K562 (cell line): ENCODE results near the gene TIMM50. TPM values are rescaled to one million over a fixed set of nuclear protein-coding genes. Genes with fewer than 3 reads are reported as not detected.
A peak's percentile ranks its signal among the peaks of the same experiment; 100 is the strongest.

ENCODE experiments used
- ARHGAP35 ChIP-seq: fragments of 450-650 bp; IDR thresholded peaks from 2 replicates; pipeline ENCODE4 v1.6.1; 2018; ENCODE audit not compliant: partially characterized antibody
- CBFA2T2 ChIP-seq: fragments of 450-650 bp; conservative IDR thresholded peaks from 2 replicates; pipeline ENCODE4 v1.6.1; 2017; ENCODE audit warnings: mild to moderate bottlenecking
- CBFA2T3 ChIP-seq: fragments of 450-650 bp; IDR thresholded peaks from 2 replicates; pipeline ENCODE4 v1.6.1; 2017
- L3MBTL2 ChIP-seq: fragments of 450-650 bp; IDR thresholded peaks from 2 replicates; pipeline ENCODE4 v1.6.1; 2016; ENCODE audit warnings: mild to moderate bottlenecking, moderate library complexity
- LARP7 ChIP-seq: fragments of 450-650 bp; IDR thresholded peaks from 2 replicates; pipeline ENCODE4 v1.6.1; 2016
- MCM7 ChIP-seq, 2 experiments: fragments of 450-650 bp; IDR thresholded peaks; 2 replicates each; pipeline ENCODE4 v1.6.1; 2016 to 2018
- NR1H2 ChIP-seq: sonication (generic); formaldehyde crosslinking; IDR thresholded peaks from 2 replicates; pipeline ENCODE4 v1.4.0; 2020; ENCODE audit warnings: mild to moderate bottlenecking, missing genetic modification reagents
- PCBP1 ChIP-seq: fragments of 200-400 bp; formaldehyde crosslinking; IDR thresholded peaks from 2 replicates; pipeline ENCODE4 v1.6.1; 2018; ENCODE audit warnings: mild to moderate bottlenecking, low read depth, low read length; ENCODE audit not compliant: poor library complexity, severe bottlenecking
- SMC3 ChIP-seq: conservative IDR thresholded peaks from 2 replicates; pipeline ENCODE4 v1.6.1; 2011; ENCODE audit warnings: low read depth, low read length, improper control_type of control experiment; ENCODE audit not compliant: insufficient read depth
- ZC3H4 ChIP-seq: sonication (generic); formaldehyde crosslinking; IDR thresholded peaks from 2 replicates; pipeline ENCODE4 v1.9.0; 2021; ENCODE audit warnings: missing genetic modification reagents, borderline replicate concordance
- ZKSCAN8 ChIP-seq: fragments of 200-800 bp; sonication (Bioruptor generic); IDR thresholded peaks from 2 replicates; pipeline ENCODE4 v1.6.1; 2016; ENCODE audit warnings: missing genetic modification characterization, missing compliant biosample characterization
- ZNF143 ChIP-seq: sonication (generic); formaldehyde crosslinking; IDR thresholded peaks from 2 replicates; pipeline ENCODE4 v1.9.0; 2022; ENCODE audit warnings: mild to moderate bottlenecking, missing genetic modification reagents
- ZNF282 ChIP-seq: sonication (generic); formaldehyde crosslinking; IDR thresholded peaks from 2 replicates; pipeline ENCODE4 v1.8.1; 2023; ENCODE audit warnings: missing genetic modification reagents
- polyA plus RNA-seq, 8 experiments: library from polyadenylated mRNA; depleted of rRNA in 4 of 8; stranded (reverse) in 5 of 8; unstranded in 3 of 8; fragments of >200 nt; fragmentation: Nextera tagmentation in 2 of 8; fragmentation: Illumina TruSeq in 1 of 8; extraction: Ambion mirVana in 2 of 8; extraction: Trizol in 1 of 8; gene quantifications; 2 replicates each; pipeline versions ENCODE4 v1.2.1 to v1.2.3, GENCODE V29; 2011 to 2014; ENCODE audit warnings: inconsistent platforms in 1 of 8, missing spikeins in 1 of 8
- total RNA-seq, 7 experiments: library from RNA; depleted of rRNA in 6 of 7; stranded (reverse); fragments of >200 nt in 6 of 7; fragmentation: Illumina TruSeq in 2 of 7; extraction: Trizol in 2 of 7; gene quantifications; 2 replicates each; pipeline versions ENCODE4 v1.2.1 to v1.2.3, GENCODE V29; 2011 to 2021; ENCODE audit warnings: low replicate concordance in 1 of 7
- TF ChIP-seq, protein P1 (sequence below): fragments of 150-350 bp; IDR thresholded peaks from 2 replicates; pipeline ENCODE4 v1.6.1; 2014; ENCODE audit warnings: low read depth, mild to moderate bottlenecking, low read length, borderline replicate concordance
- TF ChIP-seq, protein P2 (sequence below): fragments of 450-650 bp; formaldehyde crosslinking; IDR thresholded peaks from 2 replicates; pipeline ENCODE4 v1.4.0; 2022; ENCODE audit warnings: mild to moderate bottlenecking, moderate library complexity
- TF ChIP-seq, protein P3 (sequence below), 3 experiments: fragments of 200-800 bp in 1 of 3; fragments of 250-450 bp in 1 of 3; fragments of 450-650 bp in 1 of 3; sonication (Bioruptor Pico) in 1 of 3; sonication (Bioruptor generic) in 1 of 3; formaldehyde crosslinking in 1 of 3; IDR thresholded peaks; 2 replicates each; pipeline versions ENCODE4 v1.6.1 to v1.8.0; 2016 to 2022; ENCODE audit warnings: mild to moderate bottlenecking in 2 of 3, missing genetic modification characterization in 2 of 3, missing compliant biosample characterization in 1 of 3, moderate library complexity in 1 of 3
- TF ChIP-seq, protein P4 (sequence below): IDR thresholded peaks from 2 replicates; pipeline ENCODE4 v1.6.1; 2012; ENCODE audit warnings: low read depth, low read length, improper control_type of control experiment, borderline replicate concordance
- TF ChIP-seq, protein P5 (sequence below), 3 experiments: fragments of 200-800 bp in 1 of 3; sonication (Bioruptor generic) in 1 of 3; sonication (generic) in 1 of 3; formaldehyde crosslinking in 1 of 3; IDR thresholded peaks; 2 replicates each; pipeline versions ENCODE4 v1.6.1 to v1.8.0; 2016 to 2022; ENCODE audit warnings: mild to moderate bottlenecking in 2 of 3, missing compliant biosample characterization in 2 of 3, missing genetic modification characterization in 2 of 3, missing genetic modification reagents in 1 of 3

The TIMM50 gene
- total and polyA plus RNA-seq, 9 of the 15 experiments (the other 6 are each of a cell fraction or from before 2014, with no cell fraction given): 28.3 to 221 (median 170) TPM

DNA sequence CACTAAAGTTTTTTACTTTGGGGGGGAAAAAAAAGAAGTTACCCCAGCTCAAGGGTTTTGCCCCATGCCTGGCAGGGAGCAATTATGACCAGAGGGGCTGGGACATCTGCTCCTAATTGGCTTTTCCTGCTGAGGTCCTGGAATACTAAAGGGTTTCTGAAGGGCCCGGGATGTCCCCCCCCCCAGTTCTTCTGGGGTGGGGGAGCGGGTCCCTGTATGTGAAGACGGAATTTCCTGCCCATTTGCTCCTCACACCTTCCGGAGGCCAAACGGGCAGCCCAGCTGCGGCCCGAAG lies 17.0 kb downstream of the TIMM50 start (continued):
- no peak for TF ChIP-seq MCM7 (IDR thresholded peaks at IDR 0.05)
- TF ChIP-seq, protein P1, sequence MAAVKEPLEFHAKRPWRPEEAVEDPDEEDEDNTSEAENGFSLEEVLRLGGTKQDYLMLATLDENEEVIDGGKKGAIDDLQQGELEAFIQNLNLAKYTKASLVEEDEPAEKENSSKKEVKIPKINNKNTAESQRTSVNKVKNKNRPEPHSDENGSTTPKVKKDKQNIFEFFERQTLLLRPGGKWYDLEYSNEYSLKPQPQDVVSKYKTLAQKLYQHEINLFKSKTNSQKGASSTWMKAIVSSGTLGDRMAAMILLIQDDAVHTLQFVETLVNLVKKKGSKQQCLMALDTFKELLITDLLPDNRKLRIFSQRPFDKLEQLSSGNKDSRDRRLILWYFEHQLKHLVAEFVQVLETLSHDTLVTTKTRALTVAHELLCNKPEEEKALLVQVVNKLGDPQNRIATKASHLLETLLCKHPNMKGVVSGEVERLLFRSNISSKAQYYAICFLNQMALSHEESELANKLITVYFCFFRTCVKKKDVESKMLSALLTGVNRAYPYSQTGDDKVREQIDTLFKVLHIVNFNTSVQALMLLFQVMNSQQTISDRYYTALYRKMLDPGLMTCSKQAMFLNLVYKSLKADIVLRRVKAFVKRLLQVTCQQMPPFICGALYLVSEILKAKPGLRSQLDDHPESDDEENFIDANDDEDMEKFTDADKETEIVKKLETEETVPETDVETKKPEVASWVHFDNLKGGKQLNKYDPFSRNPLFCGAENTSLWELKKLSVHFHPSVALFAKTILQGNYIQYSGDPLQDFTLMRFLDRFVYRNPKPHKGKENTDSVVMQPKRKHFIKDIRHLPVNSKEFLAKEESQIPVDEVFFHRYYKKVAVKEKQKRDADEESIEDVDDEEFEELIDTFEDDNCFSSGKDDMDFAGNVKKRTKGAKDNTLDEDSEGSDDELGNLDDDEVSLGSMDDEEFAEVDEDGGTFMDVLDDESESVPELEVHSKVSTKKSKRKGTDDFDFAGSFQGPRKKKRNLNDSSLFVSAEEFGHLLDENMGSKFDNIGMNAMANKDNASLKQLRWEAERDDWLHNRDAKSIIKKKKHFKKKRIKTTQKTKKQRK: no peak
- TF ChIP-seq, protein P2, sequence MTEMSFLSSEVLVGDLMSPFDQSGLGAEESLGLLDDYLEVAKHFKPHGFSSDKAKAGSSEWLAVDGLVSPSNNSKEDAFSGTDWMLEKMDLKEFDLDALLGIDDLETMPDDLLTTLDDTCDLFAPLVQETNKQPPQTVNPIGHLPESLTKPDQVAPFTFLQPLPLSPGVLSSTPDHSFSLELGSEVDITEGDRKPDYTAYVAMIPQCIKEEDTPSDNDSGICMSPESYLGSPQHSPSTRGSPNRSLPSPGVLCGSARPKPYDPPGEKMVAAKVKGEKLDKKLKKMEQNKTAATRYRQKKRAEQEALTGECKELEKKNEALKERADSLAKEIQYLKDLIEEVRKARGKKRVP (CRISPR knock-in tag): no peak
- TF ChIP-seq NR1H2: no peak
- 0 out of 2 replicates have a peak, but pooled peaks have one; percentile 20 for TF ChIP-seq CBFA2T2
- no peak for TF ChIP-seq ZC3H4 (CRISPR knock-in tag)
- TF ChIP-seq L3MBTL2: peak; percentile 76; the same call in 1 of the 2 replicates
- TF ChIP-seq ZKSCAN8 (CRISPR knock-in tag): 0 out of 2 replicates have a peak, but pooled peaks have one; percentile 43
- TF ChIP-seq PCBP1: peak; percentile 57
- TF ChIP-seq, protein P3, sequence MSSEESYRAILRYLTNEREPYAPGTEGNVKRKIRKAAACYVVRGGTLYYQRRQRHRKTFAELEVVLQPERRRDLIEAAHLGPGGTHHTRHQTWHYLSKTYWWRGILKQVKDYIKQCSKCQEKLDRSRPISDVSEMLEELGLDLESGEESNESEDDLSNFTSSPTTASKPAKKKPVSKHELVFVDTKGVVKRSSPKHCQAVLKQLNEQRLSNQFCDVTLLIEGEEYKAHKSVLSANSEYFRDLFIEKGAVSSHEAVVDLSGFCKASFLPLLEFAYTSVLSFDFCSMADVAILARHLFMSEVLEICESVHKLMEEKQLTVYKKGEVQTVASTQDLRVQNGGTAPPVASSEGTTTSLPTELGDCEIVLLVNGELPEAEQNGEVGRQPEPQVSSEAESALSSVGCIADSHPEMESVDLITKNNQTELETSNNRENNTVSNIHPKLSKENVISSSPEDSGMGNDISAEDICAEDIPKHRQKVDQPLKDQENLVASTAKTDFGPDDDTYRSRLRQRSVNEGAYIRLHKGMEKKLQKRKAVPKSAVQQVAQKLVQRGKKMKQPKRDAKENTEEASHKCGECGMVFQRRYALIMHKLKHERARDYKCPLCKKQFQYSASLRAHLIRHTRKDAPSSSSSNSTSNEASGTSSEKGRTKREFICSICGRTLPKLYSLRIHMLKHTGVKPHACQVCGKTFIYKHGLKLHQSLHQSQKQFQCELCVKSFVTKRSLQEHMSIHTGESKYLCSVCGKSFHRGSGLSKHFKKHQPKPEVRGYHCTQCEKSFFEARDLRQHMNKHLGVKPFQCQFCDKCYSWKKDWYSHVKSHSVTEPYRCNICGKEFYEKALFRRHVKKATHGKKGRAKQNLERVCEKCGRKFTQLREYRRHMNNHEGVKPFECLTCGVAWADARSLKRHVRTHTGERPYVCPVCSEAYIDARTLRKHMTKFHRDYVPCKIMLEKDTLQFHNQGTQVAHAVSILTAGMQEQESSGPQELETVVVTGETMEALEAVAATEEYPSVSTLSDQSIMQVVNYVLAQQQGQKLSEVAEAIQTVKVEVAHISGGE (CRISPR knock-in tag; IDR thresholded peaks at IDR 0.05): no peak
- TF ChIP-seq, protein P4, sequence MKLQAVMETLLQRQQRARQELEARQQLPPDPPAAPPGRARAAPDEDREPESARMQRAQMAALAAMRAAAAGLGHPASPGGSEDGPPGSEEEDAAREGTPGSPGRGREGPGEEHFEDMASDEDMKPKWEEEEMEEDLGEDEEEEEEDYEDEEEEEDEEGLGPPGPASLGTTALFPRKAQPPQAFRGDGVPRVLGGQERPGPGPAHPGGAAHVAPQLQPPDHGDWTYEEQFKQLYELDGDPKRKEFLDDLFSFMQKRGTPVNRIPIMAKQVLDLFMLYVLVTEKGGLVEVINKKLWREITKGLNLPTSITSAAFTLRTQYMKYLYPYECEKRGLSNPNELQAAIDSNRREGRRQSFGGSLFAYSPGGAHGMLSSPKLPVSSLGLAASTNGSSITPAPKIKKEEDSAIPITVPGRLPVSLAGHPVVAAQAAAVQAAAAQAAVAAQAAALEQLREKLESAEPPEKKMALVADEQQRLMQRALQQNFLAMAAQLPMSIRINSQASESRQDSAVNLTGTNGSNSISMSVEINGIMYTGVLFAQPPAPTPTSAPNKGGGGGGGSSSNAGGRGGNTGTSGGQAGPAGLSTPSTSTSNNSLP: no peak
- TF ChIP-seq, protein P5, sequence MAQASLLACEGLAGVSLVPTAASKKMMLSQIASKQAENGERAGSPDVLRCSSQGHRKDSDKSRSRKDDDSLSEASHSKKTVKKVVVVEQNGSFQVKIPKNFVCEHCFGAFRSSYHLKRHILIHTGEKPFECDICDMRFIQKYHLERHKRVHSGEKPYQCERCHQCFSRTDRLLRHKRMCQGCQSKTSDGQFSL (CRISPR knock-in tag; IDR thresholded peaks at IDR 0.05): 0 out of 2 replicates have a peak, but pooled peaks have one; percentile 42
- TF ChIP-seq, protein P5 (tag; IDR thresholded peaks at IDR 0.05): no peak
- TF ChIP-seq SMC3: no peak
- TF ChIP-seq ARHGAP35: no peak
- no peak for TF ChIP-seq LARP7
- TF ChIP-seq ZNF282 (CRISPR knock-in tag): no peak
- TF ChIP-seq ZNF143 (CRISPR knock-in tag): no peak
- 0 out of 2 replicates have a peak, but pooled peaks have one; percentile 34 for TF ChIP-seq CBFA2T3
